OCI-LY7 (cell line): ENCODE measurements around the gene P4HTM. TPM values are rescaled to one million over a fixed set of nuclear protein-coding genes. Genes with fewer than 3 reads are reported as not detected.
A peak's percentile ranks its signal among the peaks of the same experiment; 100 is the strongest.

Source experiments
- BruUV-seq: library from RNA; stranded (reverse); fragments of 400-500 nt; replicated peaks from 2 replicates; lab custom pipeline; 2021; lab: Mats Ljungman, UMichigan
- CTCF ChIA-PET: fragments of 300-600 bp; sonication (Branson Sonifier 250); formaldehyde crosslinking; loops from one replicate; lab custom pipeline; 2022; ENCODE audit warnings: antibody characterized with exemption; ENCODE audit not compliant: unreplicated experiment; lab: Charles Lee
- POLR2A ChIA-PET: fragments of 300-600 bp; sonication (Branson Sonifier 250); formaldehyde crosslinking; loops from one replicate; lab custom pipeline; 2022; ENCODE audit warnings: antibody characterized with exemption; lab: Charles Lee
- DNase-seq: peaks from one replicate; pipeline ENCODE4 v3.0.0-alpha.2; 2015; ENCODE audit warnings: low spot score
- H2AFZ ChIP-seq: fragments of 200-600 bp; sonication (generic), shearing (Covaris generic); 2 replicates; pipeline ENCODE4 v1.6.1; 2014; ENCODE audit warnings: mild to moderate bottlenecking, antibody characterized with exemption, low read length, moderate library complexity
- H3K27ac ChIP-seq: fragments of 200-600 bp; sonication (generic); 2 replicates; pipeline ENCODE4 v1.5.1; 2014; ENCODE audit warnings: mixed run types, low read depth, mild to moderate bottlenecking, moderate library complexity, low read length, inconsistent platforms; ENCODE audit not compliant: poor library complexity, severe bottlenecking
- H3K36me3 ChIP-seq: fragments of 200-600 bp; sonication (generic); 2 replicates; pipeline ENCODE4 v1.6.1; 2014; ENCODE audit warnings: mild to moderate bottlenecking, antibody characterized with exemption, low read length, moderate library complexity, mixed read lengths; ENCODE audit not compliant: insufficient read depth
- H3K4me1 ChIP-seq: fragments of 200-600 bp; sonication (generic); 2 replicates; pipeline ENCODE4 v1.5.1; 2014; ENCODE audit warnings: mild to moderate bottlenecking, low read length; ENCODE audit not compliant: insufficient read depth, poor library complexity, severe bottlenecking
- H3K4me2 ChIP-seq: fragments of 200-600 bp; sonication (generic); 2 replicates; pipeline ENCODE4 v1.6.1; 2014; ENCODE audit warnings: mild to moderate bottlenecking, low read length
- H3K4me3 ChIP-seq: fragments of 200-600 bp; sonication (generic); 2 replicates; pipeline ENCODE4 v1.5.1; 2014; ENCODE audit warnings: mild to moderate bottlenecking, low read depth, low read length; ENCODE audit not compliant: poor library complexity, severe bottlenecking
- H3K79me2 ChIP-seq: fragments of 200-600 bp; sonication (generic); 2 replicates; pipeline ENCODE4 v1.6.1; 2016; ENCODE audit warnings: low read depth, mild to moderate bottlenecking, low read length, moderate library complexity, mixed read lengths; ENCODE audit not compliant: insufficient read depth
- H3K9me2 ChIP-seq: fragments of 200-600 bp; sonication (generic); 2 replicates; pipeline ENCODE4 v1.6.1; 2016; ENCODE audit warnings: mild to moderate bottlenecking, low read length, mixed read lengths; ENCODE audit not compliant: insufficient read depth
- H3K9me3 ChIP-seq: fragments of 200-600 bp; sonication (generic); 2 replicates; pipeline ENCODE4 v1.6.1; 2014; ENCODE audit warnings: mild to moderate bottlenecking, mixed run types, low read length, mixed read lengths
- H4K20me1 ChIP-seq: fragments of 200-600 bp; sonication (generic); 2 replicates; pipeline ENCODE4 v1.6.1; 2014; ENCODE audit warnings: mild to moderate bottlenecking, antibody characterized with exemption, low read length, moderate library complexity, mixed read lengths; ENCODE audit not compliant: insufficient read depth
- CTCF ChIP-seq: fragments of 200-600 bp; sonication (generic); conservative IDR thresholded peaks from 2 replicates; pipeline ENCODE4 v1.5.1; 2014; ENCODE audit warnings: mild to moderate bottlenecking, antibody characterized with exemption, low read length, moderate library complexity, mixed read lengths
- EZH2phosphoT487 ChIP-seq: fragments of 200-600 bp; sonication (generic); IDR thresholded peaks from 2 replicates; pipeline ENCODE4 v1.6.1; 2018; ENCODE audit warnings: low read depth, borderline replicate concordance, mild to moderate bottlenecking, mixed run types, antibody characterized with exemption, low read length, moderate library complexity, mixed read lengths
- intact Hi-C: fragments of 100-400 bp; cut with micrococcal nuclease; formaldehyde crosslinking; loops from one replicate; pipeline ENCODE4 v1.10.0; 2022; ENCODE audit not compliant: unreplicated experiment
- total RNA-seq, 2 experiments: library from RNA; depleted of rRNA in 1 of 2; stranded (reverse); fragments of >200 nt in 1 of 2; shearing (Covaris generic) in 1 of 2; gene quantifications; 2 replicates each; pipeline ENCODE4 v1.2.3, GENCODE V29; 2014 to 2022

P4HTM gene
- total RNA-seq, 2 experiments from 2014 or later: 36.9 to 45.3 TPM

GRCh38 chr3:48951764-48952163 lies 38.3 kb upstream of the P4HTM start:
- BruUV-seq: no TSS peak
- H3K9me2 ChIP-seq: no peaks in the 10 kb centered on the region; the same call in 1 of the 2 replicates
- intact Hi-C loops: loop anchor here (1.0 kb wide), 1 partner anchor 214 kb away; no protein-coding TSS in a partner anchor
- H3K4me1 ChIP-seq: no peaks in the 10 kb centered on the region
- no peaks in the 10 kb centered on the region for H3K9me3 ChIP-seq
- POLR2A ChIA-PET: no interaction called here
- CTCF ChIA-PET: interaction anchor here (0.8 kb wide), 1 partner anchor 266 kb away, joined by 3 read pairs; the partner anchor contains the start of gene NCKIPSD
- H3K27ac ChIP-seq: no peak overlapping the region
- no peak overlapping the region for H3K4me2 ChIP-seq
- H2AFZ ChIP-seq: no peak overlapping the region
- no peak for TF ChIP-seq CTCF
- no peak for TF ChIP-seq EZH2phosphoT487
- no peak for DNase-seq
- H3K79me2 ChIP-seq: peaks cover 37% of the 10 kb centered on the region; the same call in 1 of the 2 replicates
- H3K4me3 ChIP-seq: no peak overlapping the region
- peaks cover 56% of the 10 kb centered on the region for H3K36me3 ChIP-seq
- H4K20me1 ChIP-seq: 0 out of 2 replicates have a peak, but pooled peaks cover 7% of the 10 kb centered on the region

- peak; percentile 47 for DNase-seq
- Histone ChIP-seq H3K79me2 (peaks cover 32% of the 10 kb centered on the region; the same call in 1 of the 2 replicates), H3K9me3 (no peaks in the 10 kb centered on the region), H2AFZ (no peak overlapping the region), H3K36me3 (peaks cover 64% of the 10 kb centered on the region), H3K4me2 (no peak overlapping the region), H3K4me3 (no peak overlapping the region), H4K20me1 (0 out of 2 replicates have a peak, but pooled peaks cover 7% of the 10 kb centered on the region), H3K9me2 (no peaks in the 10 kb centered on the region; the same call in 1 of the 2 replicates), H3K4me1 (no peaks in the 10 kb centered on the region), H3K27ac (no peak overlapping the region)
- no TSS peak for BruUV-seq
- TF ChIP-seq EZH2phosphoT487 (no peak), CTCF (peak; percentile 79)
- POLR2A ChIA-PET: interaction anchor here (0.6 kb wide), 1 partner anchor 106 kb away, joined by 3 read pairs; no protein-coding TSS in a partner anchor
- CTCF ChIA-PET: interaction anchor here (0.8 kb wide), 1 partner anchor 267 kb away, joined by 3 read pairs; the partner anchor contains the start of gene NCKIPSD
- intact Hi-C loops: loop anchor here (1.0 kb wide), 1 partner anchor 215 kb away; no protein-coding TSS in a partner anchor
Measured at GRCh38 chr3:48952510-48953118, 37.4 kb upstream of the P4HTM start.
